ENCODE results near the gene ELK1. TPM values are rescaled to one million over a fixed set of nuclear protein-coding genes. Genes with fewer than 3 reads are reported as not detected.

Gene ELK1
- total RNA-seq, 1 experiment from 2014 or later: 57.0 TPM

DNA sequence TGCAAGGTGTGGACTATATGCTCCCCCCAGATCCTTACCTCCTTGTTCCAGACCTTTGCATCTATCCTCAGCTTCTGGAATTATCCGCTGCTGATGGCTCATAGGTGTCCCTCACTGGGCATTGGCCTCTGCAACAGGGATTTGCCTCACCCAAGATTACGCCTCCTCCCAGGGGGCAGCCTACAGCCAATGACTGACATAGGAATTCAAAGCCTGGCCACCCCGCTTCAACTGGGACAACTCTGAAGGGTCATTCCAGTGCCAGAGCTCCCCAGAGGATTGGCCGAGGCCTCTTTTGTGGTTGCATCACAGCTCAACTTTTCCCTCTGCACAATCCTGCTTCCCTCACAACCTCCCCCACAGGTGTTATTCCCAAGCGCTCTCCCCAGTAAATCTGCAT, 35.7 kb downstream of the ELK1 start (continued):
- no peak for TF ChIP-seq TCF7L2 (IDR thresholded peaks at IDR 0.05; ENCODE audit: borderline replicate concordance, extremely low read depth, insufficient read depth, insufficient read length)
- TF ChIP-seq, protein P1, sequence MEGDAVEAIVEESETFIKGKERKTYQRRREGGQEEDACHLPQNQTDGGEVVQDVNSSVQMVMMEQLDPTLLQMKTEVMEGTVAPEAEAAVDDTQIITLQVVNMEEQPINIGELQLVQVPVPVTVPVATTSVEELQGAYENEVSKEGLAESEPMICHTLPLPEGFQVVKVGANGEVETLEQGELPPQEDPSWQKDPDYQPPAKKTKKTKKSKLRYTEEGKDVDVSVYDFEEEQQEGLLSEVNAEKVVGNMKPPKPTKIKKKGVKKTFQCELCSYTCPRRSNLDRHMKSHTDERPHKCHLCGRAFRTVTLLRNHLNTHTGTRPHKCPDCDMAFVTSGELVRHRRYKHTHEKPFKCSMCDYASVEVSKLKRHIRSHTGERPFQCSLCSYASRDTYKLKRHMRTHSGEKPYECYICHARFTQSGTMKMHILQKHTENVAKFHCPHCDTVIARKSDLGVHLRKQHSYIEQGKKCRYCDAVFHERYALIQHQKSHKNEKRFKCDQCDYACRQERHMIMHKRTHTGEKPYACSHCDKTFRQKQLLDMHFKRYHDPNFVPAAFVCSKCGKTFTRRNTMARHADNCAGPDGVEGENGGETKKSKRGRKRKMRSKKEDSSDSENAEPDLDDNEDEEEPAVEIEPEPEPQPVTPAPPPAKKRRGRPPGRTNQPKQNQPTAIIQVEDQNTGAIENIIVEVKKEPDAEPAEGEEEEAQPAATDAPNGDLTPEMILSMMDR (IDR thresholded peaks at IDR 0.05 in 2 of 3, conservative IDR thresholded peaks at IDR 0.05 in 1 of 3; ENCODE audit: borderline replicate concordance in 1 of 3, insufficient read depth in 1 of 3, low read depth in 2 of 3, low read length in 2 of 3): no peak
- no peak for TF ChIP-seq SRF (IDR thresholded peaks at IDR 0.05; ENCODE audit: low read depth)
- TF ChIP-seq ELF1 (IDR thresholded peaks at IDR 0.05; ENCODE audit: borderline replicate concordance, low read depth): no peak
- no peak for TF ChIP-seq SIN3A (IDR thresholded peaks at IDR 0.05; ENCODE audit: low read depth)

DNA sequence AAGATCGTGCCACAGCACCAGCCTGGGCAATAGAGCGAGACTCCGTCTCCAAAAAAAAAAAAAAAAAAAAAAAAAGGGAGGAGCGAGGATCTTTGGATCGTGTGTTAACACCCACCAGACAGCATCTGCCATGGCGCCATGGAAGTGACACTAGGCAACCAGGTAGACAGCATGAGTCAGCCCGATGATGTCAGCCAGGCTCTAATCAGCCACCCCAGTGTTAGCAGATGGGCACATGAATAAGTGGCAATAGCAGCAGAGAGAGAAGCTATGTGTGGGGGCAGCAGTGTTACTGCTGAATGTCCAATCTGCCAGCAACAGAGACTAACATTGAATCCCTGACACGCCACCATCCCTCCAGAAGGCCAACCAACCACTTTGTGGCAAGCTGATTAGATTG, 37.3 kb downstream of the ELK1 start:
- BruUV-seq (replicated peaks): no TSS peak
- POLR2A ChIA-PET: no interaction called here
- Histone ChIP-seq H3K4me2 (ENCODE audit: low read length) (no peak overlapping the region), H3K4me1 (ENCODE audit: control insufficient read depth in 1 of 2, insufficient read depth in 2 of 2, low read length in 2 of 2) (no peaks in the 10 kb centered on the region; a peak in 1 of 4 replicates), H2AFZ (ENCODE audit: low read depth, low read length, poor library complexity, severe bottlenecking) (no peak overlapping the region), H3K79me2 (ENCODE audit: insufficient read depth, low read length) (no peaks in the 10 kb centered on the region), H3K9me2 (ENCODE audit: insufficient read depth) (no peaks in the 10 kb centered on the region), H3K9ac (ENCODE audit: low read length) (no peak overlapping the region), H3K27me3 (ENCODE audit: insufficient read depth, low read length) (no peaks in the 10 kb centered on the region), H3K36me3 (ENCODE audit: control insufficient read depth in 1 of 2, insufficient read depth in 2 of 2, low read length in 2 of 2) (no peaks in the 10 kb centered on the region), H3K9me3 (ENCODE audit: control insufficient read depth in 1 of 2, insufficient read depth in 1 of 2, low read depth in 1 of 2, low read length in 2 of 2) (no peaks in the 10 kb centered on the region), H3K4me3 (replicated peaks in 1 of 2; ENCODE audit: low read depth in 1 of 2, low read length in 2 of 2) (no peak overlapping the region), H3K27ac (ENCODE audit: low read depth, low read length) (no peak overlapping the region), H4K20me1 (ENCODE audit: insufficient read depth) (no peaks in the 10 kb centered on the region)
- intact Hi-C loops (cut with micrococcal nuclease): no loop called here
- CTCF ChIA-PET: no interaction called here
- RAD21 ChIA-PET (ENCODE audit: low non-redundant PET in 1 of 2, low total read pairs in 2 of 2, uncharacterized antibody in 2 of 2, unreplicated experiment in 2 of 2): no interaction called here
- TF ChIP-seq CEBPB (IDR thresholded peaks at IDR 0.05; ENCODE audit: low read depth): no peak
- TF ChIP-seq ZFX (IDR thresholded peaks at IDR 0.05): no peak
- no peak for TF ChIP-seq SRF (IDR thresholded peaks at IDR 0.05; ENCODE audit: low read depth)
- no peak for TF ChIP-seq SP1 (IDR thresholded peaks at IDR 0.05; ENCODE audit: low read depth)
- TF ChIP-seq, protein P2, sequence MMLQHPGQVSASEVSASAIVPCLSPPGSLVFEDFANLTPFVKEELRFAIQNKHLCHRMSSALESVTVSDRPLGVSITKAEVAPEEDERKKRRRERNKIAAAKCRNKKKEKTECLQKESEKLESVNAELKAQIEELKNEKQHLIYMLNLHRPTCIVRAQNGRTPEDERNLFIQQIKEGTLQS (IDR thresholded peaks at IDR 0.05): no peak
- no peak for TF ChIP-seq TCF7L2 (IDR thresholded peaks at IDR 0.05; ENCODE audit: borderline replicate concordance, extremely low read depth, insufficient read depth, insufficient read length)
- DNase-seq (ENCODE audit: low read depth, low spot score) (no peak), ATAC-seq (no peak)
